Prostate gland (tissue), 2 donors: Measurements from ENCODE around the gene BCL11B.

Experiments
- POLR2A ChIP-seq: fragments of 450-650 bp; IDR thresholded peaks from one replicate; pipeline ENCODE4 v1.6.1; 2016; ENCODE audit warnings: antibody characterized with exemption, mild to moderate bottlenecking
- POLR2AphosphoS5 ChIP-seq: sonication (generic); formaldehyde crosslinking; IDR thresholded peaks from one replicate; pipeline ENCODE4 v1.6.1; 2017; ENCODE audit warnings: antibody characterized with exemption
- TF ChIP-seq, protein P1 (sequence below), 4 experiments: fragments of 200-600 bp in 2 of 4; fragments of 450-650 bp in 2 of 4; sonication (generic) in 2 of 4; IDR thresholded peaks; 1 replicate in 3 of 4; 2 replicates in 1 of 4; pipeline ENCODE4 v1.5.1; 2016 to 2019; ENCODE audit warnings: antibody characterized with exemption in 4 of 4, mild to moderate bottlenecking in 2 of 4, moderate library complexity in 2 of 4

DNA sequence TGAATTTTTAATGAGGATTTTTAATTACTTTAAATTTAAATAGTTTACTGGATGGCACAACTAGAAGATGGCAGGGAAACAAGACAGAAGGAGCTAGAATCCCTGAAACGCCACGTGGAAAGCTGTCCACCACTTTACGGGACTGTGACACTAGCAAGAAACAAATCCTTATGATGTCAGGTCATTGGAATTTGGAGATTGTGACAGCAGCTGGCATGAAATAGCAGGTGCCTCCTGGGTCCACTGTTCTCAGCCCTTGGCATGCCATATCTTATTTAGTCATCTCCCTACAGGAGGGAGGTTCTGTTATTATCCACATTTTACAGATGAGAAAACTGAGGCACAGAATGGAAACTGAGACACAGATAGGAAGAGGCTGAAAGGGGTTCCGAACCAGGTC, 113.8 kb downstream of the BCL11B start:
- TF ChIP-seq, protein P1, sequence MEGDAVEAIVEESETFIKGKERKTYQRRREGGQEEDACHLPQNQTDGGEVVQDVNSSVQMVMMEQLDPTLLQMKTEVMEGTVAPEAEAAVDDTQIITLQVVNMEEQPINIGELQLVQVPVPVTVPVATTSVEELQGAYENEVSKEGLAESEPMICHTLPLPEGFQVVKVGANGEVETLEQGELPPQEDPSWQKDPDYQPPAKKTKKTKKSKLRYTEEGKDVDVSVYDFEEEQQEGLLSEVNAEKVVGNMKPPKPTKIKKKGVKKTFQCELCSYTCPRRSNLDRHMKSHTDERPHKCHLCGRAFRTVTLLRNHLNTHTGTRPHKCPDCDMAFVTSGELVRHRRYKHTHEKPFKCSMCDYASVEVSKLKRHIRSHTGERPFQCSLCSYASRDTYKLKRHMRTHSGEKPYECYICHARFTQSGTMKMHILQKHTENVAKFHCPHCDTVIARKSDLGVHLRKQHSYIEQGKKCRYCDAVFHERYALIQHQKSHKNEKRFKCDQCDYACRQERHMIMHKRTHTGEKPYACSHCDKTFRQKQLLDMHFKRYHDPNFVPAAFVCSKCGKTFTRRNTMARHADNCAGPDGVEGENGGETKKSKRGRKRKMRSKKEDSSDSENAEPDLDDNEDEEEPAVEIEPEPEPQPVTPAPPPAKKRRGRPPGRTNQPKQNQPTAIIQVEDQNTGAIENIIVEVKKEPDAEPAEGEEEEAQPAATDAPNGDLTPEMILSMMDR (IDR thresholded peaks at IDR 0.05): no peak
- no peak for TF ChIP-seq POLR2A
- no peak for TF ChIP-seq POLR2AphosphoS5
